ENCODE measurements around the gene DDAH1. TPM values are rescaled to one million over a fixed set of nuclear protein-coding genes. Genes with fewer than 3 reads are reported as not detected.
A peak's percentile ranks its signal among the peaks of the same experiment; 100 is the strongest.

DDAH1 gene
- total RNA-seq, 1 donor from 2014 or later = 36.8 TPM

DNA sequence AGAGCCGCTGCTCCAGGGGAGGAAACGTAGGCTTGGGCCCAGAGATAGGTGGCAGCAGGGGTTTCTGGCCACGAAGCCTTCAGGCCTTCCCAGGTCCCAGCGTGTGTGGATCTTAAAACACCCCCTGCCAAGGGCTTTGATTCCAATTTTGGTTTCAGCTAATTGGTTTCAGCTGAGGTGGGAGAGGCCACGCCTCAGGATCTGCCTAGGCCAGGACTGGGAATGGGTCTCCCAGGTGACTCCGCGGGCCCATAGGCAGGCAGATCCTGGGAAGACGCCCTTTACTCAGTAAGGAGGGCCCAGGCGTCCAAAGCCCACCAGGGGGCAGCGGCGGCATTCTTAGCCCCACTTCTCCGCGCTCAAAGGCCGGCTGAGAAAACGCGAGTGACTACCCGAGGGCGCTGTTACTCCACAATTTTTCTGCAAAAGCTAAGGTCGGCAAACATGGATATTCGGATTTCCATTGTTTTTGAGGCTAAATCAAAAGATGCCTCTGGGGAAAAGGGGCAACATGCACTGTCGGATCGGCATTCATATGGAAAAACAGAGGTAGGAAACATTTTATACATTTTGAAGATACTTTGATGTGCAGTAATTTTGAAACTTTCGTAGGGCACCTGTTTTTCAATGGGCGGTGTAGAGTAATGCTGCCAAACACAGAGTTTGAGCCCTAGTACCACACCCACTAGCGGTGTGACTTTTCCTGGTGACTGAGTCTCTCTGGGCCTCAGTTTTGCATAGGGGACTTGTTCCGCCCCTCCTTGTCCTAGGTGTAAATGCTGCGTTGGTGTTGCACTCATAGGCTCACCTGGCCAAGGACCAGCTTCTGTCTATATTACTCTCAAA, 156.7 kb downstream of the DDAH1 start:
- peak; percentile 79 to 92 for DNase-seq (ENCODE audit: low read depth in 2 of 2)

DNA sequence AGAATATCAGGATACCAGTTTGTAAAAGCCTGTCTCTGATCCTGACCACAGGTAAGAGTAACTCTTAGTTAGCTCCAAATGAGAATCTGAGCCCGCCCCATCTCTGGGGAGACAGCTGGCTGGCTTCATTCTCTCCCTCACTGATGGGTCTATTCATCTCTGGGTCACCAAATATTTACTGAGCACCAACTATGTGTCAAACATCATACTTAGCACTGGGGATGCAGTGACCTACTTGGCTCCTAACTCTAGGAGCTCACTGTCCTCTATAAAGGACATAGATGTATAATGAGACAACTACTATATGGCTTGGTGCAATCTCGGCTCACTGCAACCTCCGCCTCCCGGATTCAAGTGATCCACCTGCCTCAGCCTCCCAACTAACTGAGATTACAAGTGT, 158.7 kb downstream of the DDAH1 start:
- no peak for DNase-seq (ENCODE audit: low read depth in 2 of 2)

DNA sequence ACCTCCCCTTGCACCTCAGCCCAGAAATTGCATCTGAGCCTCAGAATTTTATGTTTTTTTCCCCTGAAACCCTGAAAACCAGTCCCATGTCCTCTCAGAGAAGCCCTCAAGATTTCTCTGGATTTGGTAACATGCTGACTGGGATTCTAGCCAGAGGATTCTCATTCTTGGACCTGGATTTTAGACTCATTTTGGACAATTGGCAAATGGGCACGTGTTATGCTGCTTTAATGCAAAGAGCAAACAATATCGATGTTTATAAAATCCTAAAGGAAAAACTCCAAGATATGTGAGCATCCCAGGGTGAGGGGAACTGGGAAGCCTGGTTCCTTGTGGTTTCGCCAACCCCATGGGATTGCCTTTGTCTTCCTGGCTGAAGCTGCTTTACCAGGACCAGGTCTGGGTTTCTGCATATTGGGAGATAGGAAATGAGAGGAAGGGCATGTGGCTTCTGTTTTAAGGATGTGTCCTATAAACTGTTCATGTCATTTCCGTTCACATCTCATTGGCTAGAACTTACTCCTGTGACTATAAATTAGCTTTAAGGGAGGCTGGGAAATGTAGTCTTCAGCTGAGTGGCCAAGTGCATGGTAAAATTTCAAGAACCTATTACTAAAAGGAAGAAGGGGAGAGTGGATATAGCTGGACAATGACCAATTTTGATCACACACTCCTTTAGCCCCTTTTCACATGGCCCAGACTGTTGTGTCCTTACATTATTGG, 161.4 kb downstream of the DDAH1 start:
- DNase-seq (ENCODE audit: low read depth in 2 of 2) = no peak

DNA sequence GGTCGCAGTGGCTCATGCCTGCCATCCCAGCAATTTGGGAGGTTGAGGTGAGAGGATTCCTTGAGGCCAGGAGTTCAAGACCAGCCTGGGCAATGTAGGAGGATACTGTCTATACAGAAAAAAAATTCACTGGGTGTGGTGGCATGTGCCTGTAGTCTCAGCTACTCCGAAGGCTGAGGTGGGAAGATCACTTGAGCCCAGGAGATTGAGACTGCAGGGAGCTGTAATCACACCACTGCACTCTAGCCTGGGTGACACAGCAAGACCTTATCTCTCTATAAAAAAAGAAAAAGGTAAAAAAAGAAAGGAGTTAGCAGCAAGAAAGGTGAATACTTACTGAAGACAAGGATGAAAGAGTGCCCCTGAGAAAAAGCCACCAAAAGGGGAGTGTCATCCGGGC, 164.8 kb downstream of the DDAH1 start:
- no peak for DNase-seq (ENCODE audit: low read depth in 2 of 2)

DNA sequence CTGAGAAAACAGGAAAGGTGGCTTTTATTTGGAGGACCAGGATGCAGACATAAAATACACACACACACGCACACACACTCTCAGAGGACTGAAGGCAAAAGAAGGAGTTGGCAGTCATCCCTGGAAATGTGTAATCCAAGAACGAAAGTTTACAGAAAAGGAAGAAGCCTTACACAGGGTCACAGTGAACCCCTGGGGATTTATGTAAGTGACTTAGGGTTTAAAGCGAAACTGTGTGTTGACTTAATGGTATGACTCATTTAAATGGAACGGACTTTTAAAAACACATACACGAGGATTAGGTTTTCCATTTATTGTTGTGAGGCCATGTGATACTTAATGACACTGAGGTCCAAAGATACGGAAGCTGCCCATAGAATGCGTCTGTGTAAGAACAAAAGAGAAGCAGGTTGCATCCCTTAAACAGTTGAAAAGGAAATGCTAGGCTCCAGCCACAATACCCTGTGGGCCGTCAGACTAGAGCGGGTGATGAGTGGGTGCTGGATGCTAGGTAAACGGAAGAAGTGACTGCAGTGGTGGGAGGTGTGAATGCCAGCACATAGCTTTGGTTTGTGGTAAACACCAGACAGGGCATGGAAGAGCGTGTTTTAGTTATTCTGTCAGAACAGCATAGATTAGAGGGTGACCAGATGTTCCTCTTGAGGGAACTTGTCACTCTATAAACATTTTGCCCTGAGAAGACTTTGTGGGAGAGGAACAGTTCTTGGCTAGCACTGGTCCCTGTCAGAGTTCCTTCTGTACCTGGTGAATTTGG, 166.9 kb downstream of the DDAH1 start:
- peak; percentile 100 for DNase-seq (ENCODE audit: low read depth in 2 of 2)

DNA sequence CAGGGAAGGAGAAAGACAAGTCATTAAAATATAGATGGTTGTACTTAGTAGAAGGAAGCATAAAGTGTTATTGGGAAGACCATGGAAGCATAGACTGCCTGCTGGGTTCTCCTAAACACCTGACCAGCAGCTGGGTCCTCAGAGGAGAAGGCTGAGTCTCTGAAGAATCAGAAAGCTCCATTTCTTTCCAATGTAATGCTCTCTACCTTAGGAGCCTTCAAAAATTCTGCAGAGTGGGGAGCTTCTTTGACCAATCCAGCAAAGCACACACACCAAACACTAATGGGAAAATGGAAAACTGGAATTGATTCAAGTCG, 167.5 kb downstream of the DDAH1 start:
- no peak for DNase-seq (ENCODE audit: low read depth in 2 of 2)

DNA sequence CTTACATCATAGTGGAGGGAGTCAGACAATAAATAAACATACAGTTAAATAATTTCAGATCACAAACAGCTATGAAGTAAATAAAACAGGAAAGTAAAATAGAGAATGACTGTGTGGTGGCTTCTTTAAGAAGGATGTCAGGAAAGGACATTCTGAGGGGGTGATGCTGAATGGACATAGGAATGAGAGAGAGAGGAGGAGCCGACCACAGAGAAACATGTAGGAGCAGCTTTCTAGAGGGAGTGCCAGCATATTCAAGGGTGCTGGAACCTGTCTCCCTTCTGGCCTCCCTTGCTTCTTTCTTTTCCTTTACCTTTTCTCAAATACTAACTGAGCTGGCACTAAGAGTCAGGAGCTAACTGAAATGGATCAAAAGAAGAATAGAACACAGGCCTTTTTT, 168.0 kb downstream of the DDAH1 start:
- peak in 1 of 2 donors; percentile 24 for DNase-seq (ENCODE audit: low read depth in 2 of 2)

DNA sequence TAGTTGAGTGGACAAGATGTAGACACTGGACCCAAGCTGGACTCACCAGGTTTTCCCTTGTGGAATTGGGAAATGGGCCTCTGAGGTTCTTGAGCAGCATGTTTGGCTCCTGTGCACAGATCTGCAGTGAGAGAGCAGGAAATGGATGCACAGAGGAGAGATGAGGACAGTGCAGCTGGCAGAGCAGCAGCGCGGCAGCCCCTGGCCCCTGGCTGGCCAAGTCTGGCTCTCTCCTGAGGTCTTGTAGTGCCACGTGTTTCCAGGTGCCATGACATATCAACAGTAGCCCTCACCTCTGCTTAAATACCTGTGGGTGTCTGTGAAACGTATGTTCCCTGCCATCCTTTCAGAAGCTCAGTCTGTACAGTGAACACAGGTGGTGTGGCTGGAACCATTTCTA, 169.3 kb downstream of the DDAH1 start:
- DNase-seq (ENCODE audit: low read depth in 2 of 2) = peak in 1 of 2 donors; percentile 54

DNA sequence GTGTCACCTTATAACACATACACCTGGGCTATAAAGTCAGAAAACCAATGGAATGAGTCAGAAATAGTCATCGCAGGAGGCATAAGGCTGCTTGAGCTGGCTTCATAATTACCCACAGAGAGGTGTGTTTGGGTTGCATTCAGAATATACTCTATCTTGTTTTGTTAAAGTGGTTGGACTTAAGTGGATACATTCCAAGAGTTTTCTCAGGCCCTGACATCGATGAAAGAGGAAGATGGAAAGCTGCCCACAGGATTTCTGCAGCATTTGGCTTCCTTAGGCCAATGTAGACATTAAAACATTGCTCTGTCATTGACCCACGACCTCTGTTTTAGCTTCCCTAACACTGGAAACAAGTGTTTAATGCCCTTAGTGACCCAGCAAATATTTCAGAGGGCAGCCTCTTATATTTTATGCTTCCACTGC, 169.9 kb downstream of the DDAH1 start:
- peak; percentile 85 to 96 for DNase-seq (ENCODE audit: low read depth in 2 of 2)

DNA sequence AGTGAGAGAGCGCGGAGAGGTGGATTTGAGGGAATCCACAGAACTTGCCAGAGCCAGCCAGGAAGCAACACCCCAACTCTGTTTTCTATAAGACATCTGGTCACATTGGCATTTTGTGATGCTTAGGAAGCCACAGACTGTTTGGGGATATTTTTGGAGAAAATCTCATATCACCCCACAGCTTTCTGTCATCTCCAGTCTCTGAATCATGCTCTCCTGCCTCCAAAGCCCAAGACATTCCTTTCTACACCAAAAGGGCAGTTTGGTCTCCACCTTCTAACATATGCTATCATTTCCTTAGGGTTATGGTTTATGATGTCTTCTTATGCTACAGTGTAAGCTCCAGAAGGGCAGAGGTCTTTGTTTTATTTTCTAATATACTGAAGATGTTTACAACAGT, 174.1 kb downstream of the DDAH1 start:
- DNase-seq (ENCODE audit: low read depth in 2 of 2) = no peak

DNA sequence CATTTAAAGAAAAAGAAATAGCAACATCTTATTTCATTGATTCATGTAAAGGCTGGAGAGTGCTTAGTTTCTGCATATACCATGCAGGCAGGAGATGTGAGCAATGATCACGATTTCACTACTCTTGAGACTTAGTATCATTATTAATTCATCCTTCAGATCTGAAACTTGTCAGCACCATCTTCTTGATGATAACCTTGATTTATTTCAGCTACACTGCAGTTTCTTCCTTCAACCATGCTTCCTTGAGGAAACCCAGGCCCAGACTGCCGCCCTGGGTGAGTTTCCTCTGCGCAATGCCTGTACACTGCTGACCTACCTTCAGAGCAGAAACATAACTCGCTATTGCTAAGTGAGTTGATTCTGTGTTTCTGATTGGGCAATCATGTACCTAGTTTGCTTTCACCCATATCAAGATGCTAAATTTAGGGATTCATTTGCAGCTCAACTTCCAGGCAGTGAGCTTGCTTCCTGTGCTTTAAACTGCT, 175.1 kb downstream of the DDAH1 start:
- DNase-seq (ENCODE audit: low read depth in 2 of 2) = no peak

DNA sequence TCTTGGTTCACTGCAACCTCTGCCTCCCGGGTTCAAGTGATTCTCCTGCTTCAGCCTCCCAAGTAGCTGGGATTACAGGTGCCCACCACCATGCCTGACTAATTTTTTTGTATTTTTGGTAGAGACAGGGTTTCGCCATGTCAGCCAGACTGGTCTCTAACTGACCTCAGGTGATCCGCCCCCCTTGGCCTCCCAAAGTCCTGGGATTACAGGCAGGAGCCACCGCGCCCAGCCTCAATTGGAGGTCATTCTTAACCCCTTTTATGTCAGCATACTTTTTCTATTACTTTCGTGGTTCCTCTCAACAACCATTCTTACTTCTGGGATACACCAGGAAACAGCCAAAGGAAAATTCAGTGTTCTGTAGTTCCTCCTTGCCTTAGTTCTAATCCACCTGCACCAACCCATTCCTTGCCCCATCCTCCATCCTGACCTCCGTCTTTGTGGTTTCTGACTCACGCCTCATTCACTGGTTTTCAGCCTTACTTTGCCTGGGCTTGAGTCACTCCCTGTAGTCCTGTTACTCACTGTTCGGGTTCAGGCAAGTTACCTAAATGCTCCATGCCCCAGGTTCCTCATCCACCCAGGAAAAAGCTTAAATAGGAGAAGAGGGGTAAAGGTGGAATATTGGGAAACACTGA, 175.6 kb downstream of the DDAH1 start:
- peak in 1 of 2 donors; percentile 65 for DNase-seq (ENCODE audit: low read depth in 2 of 2)

DNA sequence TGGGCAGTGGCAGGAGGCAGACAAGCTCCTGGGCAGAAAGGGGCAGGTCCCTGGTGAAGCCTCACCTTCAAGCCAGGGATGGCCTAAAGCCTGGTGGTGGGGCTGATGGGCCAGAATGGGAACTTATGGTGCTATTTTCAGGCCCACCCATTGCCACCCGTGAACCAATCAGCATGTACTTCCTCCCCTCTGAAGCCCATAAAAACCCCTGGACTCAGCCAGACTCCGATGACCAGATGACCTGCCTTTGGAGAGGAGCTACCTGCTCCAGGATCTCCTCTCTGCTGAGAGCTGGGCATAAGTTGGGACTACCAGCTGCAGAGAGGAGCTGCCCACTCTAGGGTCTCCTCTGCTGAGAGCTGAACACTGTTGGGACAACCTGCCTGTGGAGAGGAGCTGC, 180.8 kb downstream of the DDAH1 start:
- DNase-seq (ENCODE audit: low read depth in 2 of 2) = no peak

DNA sequence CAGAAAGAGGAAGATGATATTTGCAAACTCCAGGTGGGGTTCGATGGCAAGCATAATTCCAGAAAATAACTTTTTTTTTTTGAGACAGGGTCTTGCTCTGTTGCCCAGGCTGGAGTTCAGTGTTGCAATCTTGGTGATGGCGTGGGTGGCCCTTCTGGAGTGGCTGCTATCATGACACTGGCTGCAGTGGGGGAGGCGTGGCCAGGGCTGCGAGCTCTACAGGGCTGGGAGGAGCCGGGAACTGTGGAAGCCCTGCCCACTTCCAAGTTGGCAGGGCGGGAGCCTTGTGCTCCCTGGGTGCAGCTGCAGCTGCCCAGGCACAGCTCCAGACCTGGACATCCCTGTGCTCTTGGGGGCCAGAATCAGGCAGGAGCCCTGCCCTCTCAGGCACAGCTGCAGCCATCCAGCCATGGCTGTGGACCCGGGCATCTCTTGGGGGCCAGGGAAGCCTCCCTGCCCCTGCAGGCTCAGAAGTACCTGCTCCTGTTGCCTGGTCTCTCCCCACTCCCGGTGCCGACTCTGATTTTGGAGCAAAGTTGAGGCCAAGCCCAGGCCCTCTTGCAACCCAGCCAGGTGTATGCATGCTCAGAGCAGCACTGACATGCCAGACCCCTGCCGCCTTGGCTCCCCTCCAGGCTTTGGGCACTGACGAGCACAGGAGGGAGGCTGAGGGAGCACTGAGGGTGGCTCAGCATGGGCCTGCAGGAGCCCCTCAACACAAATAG, 181.3 kb downstream of the DDAH1 start:
- DNase-seq (ENCODE audit: low read depth in 2 of 2) = peak in 1 of 2 donors; percentile 17

DNA sequence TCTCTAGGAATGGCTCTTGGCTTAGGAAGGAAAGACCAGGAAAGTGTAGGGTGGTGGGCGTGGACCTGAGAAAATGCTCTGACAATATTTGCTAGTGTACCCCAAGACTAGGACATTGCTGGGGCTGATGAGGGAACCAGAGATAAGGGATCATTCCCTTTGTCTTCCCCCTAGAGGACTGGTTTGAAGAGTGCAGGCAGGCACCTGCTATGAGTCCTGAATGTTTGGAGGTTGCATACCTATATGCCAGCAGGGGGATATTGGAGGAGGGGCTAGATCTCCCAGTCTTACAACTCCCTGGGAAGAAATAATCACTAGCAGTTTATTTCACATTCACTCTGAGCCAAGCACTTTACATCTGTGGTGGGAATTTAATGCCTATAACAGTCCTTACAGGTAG, 182.5 kb downstream of the DDAH1 start:
- no peak for DNase-seq (ENCODE audit: low read depth in 2 of 2)

DNA sequence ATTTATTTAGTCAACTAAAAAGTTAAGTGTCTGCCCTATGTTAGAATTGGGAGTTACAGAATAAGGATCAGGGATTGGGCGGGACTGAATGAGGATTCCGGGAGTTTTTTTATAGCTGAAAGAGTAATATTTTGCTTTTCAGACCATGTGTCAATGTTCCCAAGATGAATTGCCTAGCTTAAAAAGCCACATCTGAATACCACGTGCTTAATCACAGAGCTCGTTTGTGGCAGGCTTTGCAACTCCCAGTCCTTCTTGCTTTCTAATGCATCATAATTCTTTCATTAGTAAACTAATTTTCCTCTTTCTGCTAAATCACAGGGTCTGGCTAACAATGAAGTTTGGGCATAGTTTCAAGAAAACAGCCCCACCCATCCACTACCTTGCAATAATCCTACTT, 184.3 kb downstream of the DDAH1 start:
- DNase-seq (ENCODE audit: low read depth in 2 of 2) = no peak

DNA sequence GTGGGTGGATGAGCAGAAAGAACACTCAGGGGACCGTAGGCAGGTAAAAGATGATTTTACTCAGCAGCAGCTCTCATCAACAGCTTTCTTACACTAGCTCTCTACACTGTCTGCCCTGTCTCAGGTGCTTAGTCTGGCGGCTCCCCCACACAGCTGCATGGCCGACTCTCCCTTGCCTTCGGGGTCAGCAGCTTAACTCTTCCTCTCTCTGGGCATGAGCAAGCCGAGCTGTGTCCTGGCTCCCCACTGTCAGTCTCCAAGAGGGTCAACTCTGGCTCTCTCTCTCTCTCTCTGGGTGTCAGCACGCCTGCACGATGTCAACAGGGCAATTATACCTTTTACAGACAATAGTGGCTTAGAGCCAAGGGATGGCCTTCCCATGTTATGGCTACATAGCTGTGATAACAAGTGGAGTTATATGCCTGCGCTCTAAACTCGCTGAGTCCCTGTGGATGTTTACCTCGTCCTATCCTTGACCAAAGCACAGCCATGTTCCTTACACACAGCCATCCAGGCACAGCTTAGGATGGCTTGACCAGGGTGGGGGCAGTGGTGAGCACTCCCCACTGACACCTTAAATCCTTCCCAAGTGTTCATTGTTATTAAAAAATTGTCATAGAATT, 185.4 kb downstream of the DDAH1 start:
- peak; percentile 83 to 88 for DNase-seq (ENCODE audit: low read depth in 2 of 2)

DNA sequence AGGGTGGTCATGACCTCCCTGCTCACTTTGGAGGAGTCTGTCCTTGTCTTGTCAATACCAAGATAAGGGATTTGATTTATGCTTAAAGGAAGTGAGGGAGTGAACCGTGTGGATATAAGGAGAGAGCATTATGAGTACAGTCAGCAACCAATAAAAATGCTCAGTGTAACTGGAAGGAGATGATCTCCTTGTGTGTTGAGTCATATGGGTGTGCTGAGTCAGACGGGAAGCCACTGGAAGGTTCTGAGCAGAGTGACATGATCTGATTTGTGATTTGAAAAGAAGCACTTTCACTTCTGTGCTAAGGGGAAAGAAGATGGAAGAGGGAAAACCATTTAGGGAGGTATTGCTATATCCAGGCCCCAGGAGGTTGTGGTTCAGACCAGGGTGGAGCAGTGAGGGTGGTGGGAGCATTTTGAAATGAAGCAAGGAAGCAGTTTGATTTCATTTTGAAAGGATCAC, 186.1 kb downstream of the DDAH1 start:
- DNase-seq (ENCODE audit: low read depth in 2 of 2) = peak in 1 of 2 donors; percentile 95

DNA sequence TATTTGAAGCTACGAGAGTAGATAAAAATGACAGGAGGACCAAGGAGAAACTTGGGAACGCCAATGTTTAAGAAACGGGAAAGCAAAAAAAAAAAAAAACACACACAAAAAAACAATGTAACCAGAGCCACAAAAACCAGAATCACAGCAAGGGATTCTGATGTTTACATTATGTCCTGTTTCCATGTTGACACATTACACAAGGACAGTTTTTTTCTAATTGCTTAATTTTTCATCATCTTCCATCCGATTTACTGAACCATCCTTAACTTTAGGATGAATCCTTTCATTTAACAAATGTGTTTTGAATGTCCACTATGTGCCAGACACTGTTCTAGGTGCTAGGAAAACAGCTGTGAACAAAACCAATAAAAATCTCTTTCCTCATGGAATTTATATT, 187.2 kb downstream of the DDAH1 start:
- no peak for DNase-seq (ENCODE audit: low read depth in 2 of 2)

DNA sequence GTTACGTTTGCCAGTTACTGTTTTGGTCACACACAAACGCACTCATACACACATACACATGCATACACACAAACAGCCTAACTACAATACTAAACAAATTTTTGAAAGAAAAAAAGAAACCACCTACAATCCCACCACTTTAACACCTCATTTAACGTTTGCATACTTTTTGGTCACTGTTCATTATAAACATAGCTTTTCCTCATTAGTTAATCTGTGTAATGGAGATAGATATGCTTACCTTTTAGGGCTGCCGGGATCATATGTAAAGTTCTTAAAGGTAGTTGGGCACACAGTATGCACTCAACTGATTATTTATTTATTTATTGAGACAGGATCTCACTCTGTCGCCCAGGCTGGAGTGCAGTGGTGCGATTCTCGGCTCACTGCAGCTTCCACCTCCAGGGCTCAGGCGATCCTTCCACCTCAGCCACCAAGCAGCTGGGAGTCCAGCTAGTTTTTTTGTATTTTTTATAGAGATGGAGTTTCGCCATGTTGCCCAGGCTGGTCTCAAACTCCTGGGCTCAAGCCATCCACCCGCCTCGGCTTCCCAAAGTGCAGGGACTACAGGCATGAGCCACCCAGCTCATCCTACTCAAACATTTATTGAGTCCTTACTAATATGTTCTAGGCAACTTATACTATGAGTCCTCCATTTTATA, 187.8 kb downstream of the DDAH1 start:
- no peak for DNase-seq (ENCODE audit: low read depth in 2 of 2)

Data from dermis microvascular lymphatic vessel endothelial cell (primary cell).